ENCODE data around the gene STXBP6. TPM values are rescaled to one million over a fixed set of nuclear protein-coding genes. Genes with fewer than 3 reads are reported as not detected.
A peak's percentile ranks its signal among the peaks of the same experiment; 100 is the strongest.

Gene STXBP6
- total RNA-seq, 1 experiment from 2014 or later: 34.3 TPM

DNA sequence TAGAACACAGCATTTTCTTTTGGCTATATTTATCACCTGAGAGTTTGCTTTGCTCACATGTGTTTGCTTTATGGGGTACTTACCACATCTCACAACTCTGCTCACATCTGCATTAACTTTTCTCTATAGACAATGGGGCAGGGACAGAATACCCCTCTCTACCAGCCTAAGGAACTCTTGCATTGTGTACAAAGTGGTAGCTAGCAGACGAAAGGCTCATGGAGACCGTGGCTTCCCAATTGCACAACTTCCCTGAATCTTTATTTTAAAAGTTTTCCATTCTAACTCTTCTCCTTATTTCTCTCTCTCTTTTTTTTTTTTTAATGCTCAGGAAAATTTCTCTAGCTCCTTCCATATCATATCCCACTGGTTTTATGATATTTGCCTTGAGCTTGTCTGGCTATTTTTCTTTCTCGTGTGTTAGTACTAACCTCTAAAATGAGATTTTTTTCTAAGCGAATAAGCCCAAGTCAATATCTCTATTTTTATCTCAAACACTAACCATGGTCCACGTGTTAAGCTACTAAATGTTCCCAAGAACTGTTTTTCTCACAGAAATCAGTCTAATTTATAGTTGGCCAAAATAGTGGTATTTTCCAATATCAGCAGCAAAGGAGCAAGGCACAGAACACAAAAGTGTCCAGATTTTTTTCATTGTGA lies 155.2 kb downstream of the STXBP6 start:
- no peak for DNase-seq (ENCODE audit: low read depth, low spot score)
- in situ Hi-C loops (cut with HindIII; ENCODE audit: low pct_unique_long_range_greater_than_20kb, low sequenced_read_pairs): no loop called here

DNA sequence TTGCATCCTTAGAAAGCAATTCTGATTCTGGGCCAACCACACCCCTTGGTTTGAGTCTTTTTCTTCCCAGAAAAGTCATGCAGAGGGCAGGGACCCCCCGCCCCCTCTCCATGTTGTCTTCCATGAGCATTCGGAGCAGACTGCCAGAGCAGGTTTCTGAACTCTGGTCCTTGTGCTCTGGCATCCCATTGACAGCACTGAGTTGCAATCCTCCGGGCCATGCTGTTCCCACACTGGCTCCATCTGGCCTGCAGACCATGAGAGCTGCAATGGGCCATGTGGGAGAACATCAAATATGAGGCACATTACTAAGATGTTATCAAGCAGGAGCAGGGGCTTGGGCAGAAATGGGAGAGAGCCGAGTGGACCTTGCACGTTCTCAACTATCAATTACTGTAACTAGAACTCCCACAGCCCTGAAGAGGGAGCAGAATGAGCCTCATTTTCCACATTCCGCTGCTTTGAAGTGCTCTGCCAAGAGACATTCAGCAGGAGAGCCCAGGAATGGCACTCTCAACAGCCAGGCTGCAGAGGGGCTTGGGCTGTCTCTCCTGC lies 157.4 kb downstream of the STXBP6 start:
- no peak for DNase-seq (ENCODE audit: low read depth, low spot score)
- in situ Hi-C loops (cut with HindIII; ENCODE audit: low pct_unique_long_range_greater_than_20kb, low sequenced_read_pairs): no loop called here

DNA sequence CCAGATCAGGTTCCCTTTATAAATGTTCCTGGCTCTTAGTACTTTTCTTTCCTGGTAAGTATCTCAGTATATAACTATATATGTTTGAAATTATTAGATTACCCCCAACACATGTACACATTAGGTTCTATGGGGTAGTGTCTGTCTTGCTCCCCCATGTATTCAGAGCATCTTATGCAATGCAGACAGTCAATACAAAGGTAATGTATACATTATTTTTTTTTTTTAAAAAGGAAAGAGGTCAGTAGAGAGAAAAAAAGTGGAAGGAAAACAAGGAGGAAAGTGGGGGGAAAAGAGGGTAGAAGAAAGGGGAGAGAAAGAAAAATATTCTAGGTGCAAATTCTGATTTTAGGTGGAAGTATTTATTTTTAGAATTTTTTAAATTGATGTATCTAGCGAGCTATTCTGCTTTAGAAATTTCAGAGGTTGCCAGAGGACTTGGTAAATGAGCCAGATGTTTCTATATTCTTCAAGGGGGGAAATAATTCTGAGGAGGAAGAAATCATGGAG lies 157.9 kb downstream of the STXBP6 start:
- DNase-seq (ENCODE audit: low read depth, low spot score): no peak
- in situ Hi-C loops (cut with HindIII; ENCODE audit: low pct_unique_long_range_greater_than_20kb, low sequenced_read_pairs): no loop called here

DNA sequence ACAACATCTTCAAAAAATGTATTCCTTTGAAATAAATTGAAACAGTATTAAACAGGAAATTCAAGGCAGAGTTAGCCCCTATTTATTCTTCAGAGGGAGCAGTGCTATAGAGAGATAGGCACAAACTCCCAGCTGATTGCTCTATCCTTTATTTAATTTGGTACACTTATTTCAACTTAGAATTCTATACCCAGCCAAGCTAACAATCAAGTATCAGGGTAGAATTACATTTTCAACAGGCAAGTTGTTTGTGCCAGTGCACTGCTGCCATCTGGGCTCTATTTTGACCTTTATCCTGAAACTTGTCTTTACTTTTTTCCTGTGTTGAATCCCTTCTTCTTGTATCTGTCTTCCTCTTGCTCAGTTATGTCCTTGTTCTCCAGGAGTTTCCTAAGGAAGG lies 159.2 kb downstream of the STXBP6 start:
- in situ Hi-C loops (cut with HindIII; ENCODE audit: low pct_unique_long_range_greater_than_20kb, low sequenced_read_pairs): no loop called here
- DNase-seq (ENCODE audit: low read depth, low spot score): no peak

DNA sequence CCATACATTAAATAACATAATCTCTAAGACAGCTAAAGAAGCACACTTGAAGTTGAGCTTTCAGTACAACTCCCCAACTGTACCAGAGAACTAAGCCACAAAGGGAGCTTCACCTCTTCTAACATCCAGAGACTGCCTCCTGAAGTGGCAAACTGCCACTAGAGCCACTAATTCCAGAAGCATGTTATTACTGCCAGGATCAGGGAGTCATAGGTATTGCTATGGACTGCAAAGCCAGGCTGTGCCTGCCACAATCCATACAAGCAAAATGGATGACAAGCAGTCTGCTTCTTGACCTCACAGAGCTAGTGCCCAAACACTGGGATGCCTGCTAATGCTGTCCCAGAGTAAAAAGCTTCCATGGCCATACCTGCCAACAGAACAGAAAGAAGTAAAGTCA lies 160.1 kb downstream of the STXBP6 start:
- in situ Hi-C loops (cut with HindIII; ENCODE audit: low pct_unique_long_range_greater_than_20kb, low sequenced_read_pairs): no loop called here
- DNase-seq (ENCODE audit: low read depth, low spot score): no peak

DNA sequence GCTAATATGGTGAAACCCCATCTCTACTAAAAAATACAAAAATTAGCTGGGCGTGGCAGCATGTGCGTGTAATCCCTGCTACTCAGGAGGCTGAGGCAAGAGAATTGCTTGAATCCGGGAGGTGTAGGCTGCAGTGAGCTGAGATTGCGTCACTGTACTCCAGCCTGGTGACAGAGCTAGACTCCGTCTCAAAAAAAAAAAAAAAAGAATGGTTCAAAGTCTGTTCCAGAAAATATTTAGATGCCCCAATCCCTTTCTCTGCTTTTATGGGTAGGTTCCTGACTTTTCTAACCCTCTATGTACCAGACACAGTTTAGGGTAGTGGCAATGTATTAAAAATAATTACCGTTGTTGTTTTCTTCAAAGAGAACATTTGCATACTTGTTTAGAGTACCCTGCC lies 161.4 kb downstream of the STXBP6 start:
- DNase-seq (ENCODE audit: low read depth, low spot score): no peak
- in situ Hi-C loops (cut with HindIII; ENCODE audit: low pct_unique_long_range_greater_than_20kb, low sequenced_read_pairs): no loop called here

DNA sequence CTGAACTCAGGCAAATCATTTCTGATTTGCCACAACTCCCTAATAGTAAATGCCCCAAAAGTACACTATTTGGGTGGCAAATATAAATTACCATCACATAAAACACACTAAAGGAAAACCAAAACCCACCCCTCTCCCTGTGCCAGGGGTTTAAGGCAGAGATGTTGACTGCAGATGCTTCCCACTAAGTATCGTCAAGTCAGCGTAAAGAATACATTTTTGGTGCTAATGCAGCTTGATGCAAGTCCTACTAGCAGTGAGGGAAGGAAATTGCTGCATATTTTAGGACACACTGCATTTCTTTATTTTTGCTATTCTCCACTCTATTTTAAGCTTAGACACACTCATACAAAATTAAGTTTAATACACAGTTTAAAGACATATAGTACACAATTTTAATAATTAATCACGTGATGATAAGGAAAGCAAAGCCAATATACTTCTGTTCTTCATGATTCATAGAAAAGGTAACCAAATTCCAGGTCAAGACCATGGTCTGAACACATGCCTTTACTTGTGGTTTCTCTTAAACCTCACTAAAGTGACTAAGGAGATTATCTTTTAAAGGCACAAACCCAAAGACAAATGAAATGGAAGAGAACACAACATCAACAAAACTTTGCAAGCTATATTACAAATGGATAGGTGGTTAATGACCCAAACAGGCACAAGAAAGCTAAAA lies 162.2 kb downstream of the STXBP6 start:
- in situ Hi-C loops (cut with HindIII; ENCODE audit: low pct_unique_long_range_greater_than_20kb, low sequenced_read_pairs): no loop called here
- DNase-seq (ENCODE audit: low read depth, low spot score): no peak

DNA sequence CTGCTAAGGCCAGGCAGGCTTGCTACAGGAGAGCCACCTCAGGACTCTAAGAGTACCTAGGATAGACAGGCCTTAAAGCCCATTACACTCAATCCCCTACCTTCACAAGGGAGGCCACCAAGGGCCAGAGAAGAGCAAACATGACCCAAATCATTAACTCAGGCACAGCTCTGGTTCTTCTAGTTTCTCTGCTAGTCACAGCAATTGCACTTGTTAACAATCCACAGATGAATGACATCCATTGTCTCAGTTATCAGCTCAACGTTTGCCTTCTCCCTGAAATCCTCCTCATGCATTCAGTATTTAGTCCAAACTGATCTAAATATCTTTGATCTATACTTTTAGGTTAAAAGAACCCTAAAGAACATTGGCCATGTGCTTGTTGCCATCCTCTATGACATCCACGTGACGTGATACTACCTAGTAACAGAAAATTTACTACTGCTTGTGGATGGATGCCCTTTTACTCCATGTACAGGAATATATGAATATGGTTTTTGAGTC lies 164.5 kb downstream of the STXBP6 start:
- in situ Hi-C loops (cut with HindIII; ENCODE audit: low pct_unique_long_range_greater_than_20kb, low sequenced_read_pairs): no loop called here
- no peak for DNase-seq (ENCODE audit: low read depth, low spot score)

DNA sequence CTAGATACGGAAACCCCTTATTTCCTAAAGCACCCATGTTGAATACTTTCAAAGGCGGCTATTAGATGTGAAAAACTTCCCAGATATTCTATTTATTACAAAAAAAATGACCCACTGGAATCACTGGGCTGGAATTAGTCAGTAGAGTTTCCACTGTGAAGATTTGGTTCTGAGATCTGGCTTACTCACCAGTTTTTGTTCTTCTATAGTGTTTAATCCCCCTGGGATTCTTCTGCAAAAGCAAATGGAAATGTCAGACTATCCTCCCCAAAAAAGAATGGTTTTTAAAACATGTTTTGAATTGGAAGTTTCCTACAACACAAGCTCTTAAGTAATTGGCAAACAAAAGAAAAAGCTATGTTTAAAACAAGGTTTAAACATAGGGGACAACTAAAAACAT lies 166.4 kb downstream of the STXBP6 start:
- in situ Hi-C loops (cut with HindIII; ENCODE audit: low pct_unique_long_range_greater_than_20kb, low sequenced_read_pairs): no loop called here
- no peak for DNase-seq (ENCODE audit: low read depth, low spot score)

DNA sequence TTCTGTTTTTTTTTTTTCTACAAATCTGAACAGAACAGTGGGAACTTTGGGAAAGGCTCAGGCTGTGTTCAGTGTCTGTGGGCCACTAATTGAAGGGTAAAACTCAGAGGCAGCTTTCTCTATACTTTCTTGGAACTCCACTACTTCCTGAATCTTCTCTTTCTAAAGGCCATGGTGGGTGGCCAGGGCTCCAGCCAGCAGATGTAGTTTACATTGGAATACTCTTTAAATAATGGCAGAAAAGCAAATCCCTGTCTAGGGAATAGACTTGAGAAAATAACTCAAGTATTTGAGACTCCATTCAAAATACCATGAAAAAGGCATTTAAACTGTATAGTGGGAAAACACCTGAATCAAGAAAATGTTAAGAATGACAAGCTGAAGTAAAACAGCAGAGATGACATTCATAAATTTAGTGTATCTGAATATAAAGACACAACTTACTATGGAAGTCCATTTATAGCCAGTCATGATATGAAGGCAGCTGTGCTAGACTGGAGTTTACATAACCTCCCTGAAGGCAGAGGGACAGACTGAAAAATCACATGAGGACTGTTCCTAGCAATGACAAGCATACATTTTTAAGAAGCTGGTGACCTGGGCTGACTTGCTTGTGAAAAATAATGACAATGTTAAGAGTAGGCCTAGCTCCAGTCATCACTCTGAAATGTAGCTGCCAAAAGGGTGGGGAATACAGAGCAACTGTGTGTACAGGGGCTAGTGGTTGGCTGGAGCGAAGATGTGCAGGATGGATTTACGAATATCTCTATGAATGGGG lies 168.6 kb downstream of the STXBP6 start:
- in situ Hi-C loops (cut with HindIII; ENCODE audit: low pct_unique_long_range_greater_than_20kb, low sequenced_read_pairs): no loop called here
- no peak for DNase-seq (ENCODE audit: low read depth, low spot score)

DNA sequence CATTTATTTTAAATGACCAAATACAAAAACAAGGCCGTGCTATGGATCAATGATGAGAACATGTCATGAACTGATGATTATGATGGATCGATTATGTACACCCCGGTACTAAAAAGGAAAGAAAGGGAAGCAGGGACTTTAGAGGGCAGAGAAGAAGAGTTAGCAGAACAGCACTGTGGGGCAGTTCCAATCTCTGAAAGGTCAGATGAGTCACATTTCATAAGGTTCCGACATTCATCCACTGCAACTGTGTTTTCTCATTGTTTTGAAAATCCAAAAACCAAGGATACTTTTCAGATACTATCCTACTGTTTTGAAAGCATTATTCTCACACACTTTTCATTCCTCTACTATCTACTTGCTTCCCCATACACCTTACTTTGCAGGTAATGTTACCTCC lies 169.3 kb downstream of the STXBP6 start:
- DNase-seq (ENCODE audit: low read depth, low spot score): peak; percentile 37
- in situ Hi-C loops (cut with HindIII; ENCODE audit: low pct_unique_long_range_greater_than_20kb, low sequenced_read_pairs): no loop called here

DNA sequence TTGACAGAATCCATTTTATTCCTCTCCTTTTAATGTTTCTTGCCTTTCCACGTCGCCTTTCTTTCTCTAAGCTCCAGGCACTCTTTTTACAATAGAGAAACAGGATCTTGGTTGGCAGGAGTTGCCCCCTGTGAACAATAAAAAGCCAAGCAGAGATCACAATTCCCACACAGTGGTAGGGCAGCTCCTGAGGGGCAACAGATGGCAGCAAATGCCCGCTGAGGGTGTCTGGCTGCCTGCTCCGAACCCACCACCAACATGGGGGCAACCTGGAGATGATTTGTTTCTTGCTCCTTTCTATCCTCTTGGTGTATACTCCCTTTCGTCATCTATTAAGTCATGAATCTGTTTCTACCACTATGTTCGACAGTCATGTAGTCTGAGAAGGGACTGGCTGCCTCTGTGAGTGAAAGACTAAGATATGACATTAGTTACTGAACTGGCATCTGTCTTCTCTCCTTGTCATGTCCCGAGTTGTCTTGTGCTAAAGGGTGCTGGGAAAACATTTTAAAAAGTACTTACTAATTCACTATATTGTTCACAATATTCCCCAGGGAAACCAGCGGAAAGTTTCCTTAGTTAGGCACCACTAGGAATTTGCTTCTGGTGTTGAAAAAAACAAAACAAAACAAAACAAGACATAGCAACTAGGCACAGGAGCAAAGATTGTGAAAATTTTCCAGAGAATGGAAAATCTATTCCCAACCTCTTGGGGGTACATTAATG lies 170.1 kb downstream of the STXBP6 start:
- in situ Hi-C loops (cut with HindIII; ENCODE audit: low pct_unique_long_range_greater_than_20kb, low sequenced_read_pairs): no loop called here
- DNase-seq (ENCODE audit: low read depth, low spot score): peak; percentile 9

DNA sequence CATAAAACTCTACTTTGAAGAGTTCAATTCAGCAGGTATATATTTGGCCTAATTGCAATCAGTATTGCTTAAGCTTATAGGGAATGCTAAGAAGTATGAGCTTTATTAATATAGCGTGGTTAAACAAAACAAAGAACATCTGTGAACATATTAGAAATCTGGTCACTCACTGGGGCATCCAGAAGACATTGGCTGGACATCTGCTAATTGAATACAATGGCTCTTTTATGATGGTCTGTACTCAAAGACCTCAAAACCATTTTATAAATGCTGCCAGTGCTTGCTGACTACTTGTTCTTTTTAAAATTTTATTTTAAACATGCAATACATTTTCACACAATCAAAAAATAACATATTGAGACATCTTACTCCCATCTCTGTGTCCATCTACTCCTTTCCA lies 173.0 kb downstream of the STXBP6 start:
- in situ Hi-C loops (cut with HindIII; ENCODE audit: low pct_unique_long_range_greater_than_20kb, low sequenced_read_pairs): no loop called here
- DNase-seq (ENCODE audit: low read depth, low spot score): peak; percentile 70

DNA sequence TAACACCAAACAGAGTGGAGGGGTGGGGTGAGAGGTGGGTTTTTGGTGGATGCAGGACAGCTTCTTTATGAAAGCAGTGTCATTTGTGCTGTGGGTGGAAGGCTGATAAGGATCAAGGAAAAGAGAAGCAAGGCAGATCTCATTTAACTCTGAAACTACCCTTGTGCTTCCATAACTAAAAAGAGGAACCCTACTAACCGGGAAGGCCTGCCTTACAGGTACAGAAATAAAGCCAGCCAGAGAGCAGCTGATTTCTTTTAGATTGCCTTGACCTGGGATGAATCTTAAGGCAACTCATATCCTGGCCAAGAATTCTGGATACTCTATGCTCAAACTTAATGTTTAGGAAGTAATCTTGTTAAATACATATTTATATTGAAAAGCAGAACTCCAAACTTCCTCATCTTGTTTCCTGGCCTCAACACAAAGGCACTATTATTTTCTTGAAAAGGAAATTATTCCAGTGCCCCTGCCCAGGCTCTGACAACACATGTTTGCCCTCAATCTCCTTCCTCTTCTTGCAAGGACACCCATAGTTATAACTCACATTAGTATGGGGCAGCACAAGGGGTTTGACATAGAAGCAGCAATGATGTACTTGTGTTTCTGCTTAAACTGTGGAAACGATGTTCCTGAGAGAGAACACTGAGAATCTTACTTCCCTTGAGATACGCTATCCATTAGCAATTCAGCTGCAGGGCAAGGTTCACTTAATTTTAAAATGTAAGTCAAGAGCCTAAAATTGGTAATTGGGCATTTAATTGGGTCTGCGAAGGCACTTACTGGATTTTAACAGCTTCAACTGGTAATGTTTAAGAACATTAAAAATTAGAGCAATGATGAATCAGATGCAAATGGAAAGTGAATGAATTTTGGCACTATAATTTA lies 173.7 kb downstream of the STXBP6 start:
- peak; percentile 41 for DNase-seq (ENCODE audit: low read depth, low spot score)
- in situ Hi-C loops (cut with HindIII; ENCODE audit: low pct_unique_long_range_greater_than_20kb, low sequenced_read_pairs): no loop called here

DNA sequence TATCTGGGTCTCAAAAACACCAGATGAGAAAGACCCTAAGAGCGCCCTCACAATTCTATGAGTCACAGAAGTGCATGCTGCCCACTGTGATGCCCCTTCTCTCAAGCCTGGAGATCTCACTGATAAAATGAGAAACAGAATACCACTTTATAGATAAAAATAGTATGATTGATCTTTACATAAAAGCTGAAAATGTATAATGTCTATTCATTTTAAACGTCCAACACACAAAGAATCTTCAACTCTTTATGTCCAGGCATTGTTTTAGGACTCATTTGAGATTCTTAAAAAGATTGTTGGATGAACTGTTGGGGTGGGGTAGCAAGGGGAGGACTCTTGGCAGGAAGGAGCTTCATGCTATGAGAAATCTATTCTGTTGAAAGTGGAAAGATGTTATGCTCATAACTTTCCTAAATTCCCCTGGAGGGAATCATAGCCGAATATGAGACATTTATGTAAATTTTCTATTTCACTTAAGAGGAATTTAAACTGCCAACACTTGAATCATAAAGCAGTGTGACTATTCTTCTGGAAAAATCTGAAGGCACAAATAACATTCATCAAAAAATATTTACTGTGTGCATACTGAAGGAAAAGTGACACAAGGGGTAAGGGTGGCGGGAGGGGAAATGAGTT lies 174.6 kb downstream of the STXBP6 start:
- no peak for DNase-seq (ENCODE audit: low read depth, low spot score)

DNA sequence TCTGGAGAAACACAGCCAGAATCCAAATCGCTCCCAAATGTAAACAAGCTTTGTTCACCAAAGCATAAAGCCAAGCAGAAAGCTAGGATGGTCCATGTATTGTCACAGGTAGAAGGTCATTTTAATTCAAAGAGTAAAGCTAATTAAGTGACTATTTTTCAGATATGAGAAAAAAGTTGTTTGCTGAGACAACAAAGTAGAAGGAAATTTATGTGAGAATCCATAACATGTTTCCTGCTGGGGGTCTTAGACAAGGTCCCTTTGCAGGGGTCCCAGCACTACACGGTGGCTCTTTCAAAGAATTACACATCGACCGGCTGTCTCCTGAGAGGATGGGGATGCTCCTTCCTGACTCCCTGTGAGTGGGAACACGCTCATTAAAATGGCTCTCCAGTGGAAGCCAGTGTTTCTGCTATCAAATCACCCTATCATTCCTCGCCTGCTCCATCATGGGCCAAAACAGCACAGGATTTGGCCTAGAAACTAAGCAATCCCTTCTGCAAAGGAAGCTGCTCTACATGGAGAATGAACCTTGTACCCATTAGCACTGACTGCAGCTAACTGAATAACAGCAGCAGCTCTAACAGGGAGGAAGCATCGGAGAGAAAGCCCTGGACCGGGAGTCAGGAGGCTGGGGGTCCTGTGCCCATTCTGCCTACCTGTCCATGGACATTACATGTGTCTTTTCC lies 175.3 kb downstream of the STXBP6 start:
- no peak for DNase-seq (ENCODE audit: low read depth, low spot score)
- in situ Hi-C loops (cut with HindIII; ENCODE audit: low pct_unique_long_range_greater_than_20kb, low sequenced_read_pairs): no loop called here

More for the DNA sequence above, 174.6 kb downstream of the STXBP6 start:
- in situ Hi-C loops (cut with HindIII; ENCODE audit: low pct_unique_long_range_greater_than_20kb, low sequenced_read_pairs): no loop called here

All from SK-MEL-5 (cell line).